GM13977 (cell line): Measurements from ENCODE around the gene RALGAPA1.

Experiments
- DNase-seq: peaks from one replicate; pipeline ENCODE4 v3.0.0; 2012; ENCODE audit warnings: low spot score
- in situ Hi-C: fragments of 300-500 bp; cut with MboI; formaldehyde crosslinking; loops from one replicate; pipeline ENCODE4 v1.12.0; 2022; ENCODE audit warnings: low sequenced_read_pairs, low pct_unique_long_range_greater_than_20kb, mixed read lengths, inconsistent platforms; ENCODE audit not compliant: unreplicated experiment
- TF ChIP-seq, protein P1 (sequence below): IDR thresholded peaks from 2 replicates; pipeline ENCODE4 v1.5.1; 2012; ENCODE audit warnings: mild to moderate bottlenecking, control low read depth; ENCODE audit not compliant: insufficient read depth; ENCODE audit errors: extremely low read depth, missing control alignments

Gene RALGAPA1

GRCh38 chr14:35669782-35670181 lies 139.3 kb downstream of the RALGAPA1 start:
- TF ChIP-seq, protein P1, sequence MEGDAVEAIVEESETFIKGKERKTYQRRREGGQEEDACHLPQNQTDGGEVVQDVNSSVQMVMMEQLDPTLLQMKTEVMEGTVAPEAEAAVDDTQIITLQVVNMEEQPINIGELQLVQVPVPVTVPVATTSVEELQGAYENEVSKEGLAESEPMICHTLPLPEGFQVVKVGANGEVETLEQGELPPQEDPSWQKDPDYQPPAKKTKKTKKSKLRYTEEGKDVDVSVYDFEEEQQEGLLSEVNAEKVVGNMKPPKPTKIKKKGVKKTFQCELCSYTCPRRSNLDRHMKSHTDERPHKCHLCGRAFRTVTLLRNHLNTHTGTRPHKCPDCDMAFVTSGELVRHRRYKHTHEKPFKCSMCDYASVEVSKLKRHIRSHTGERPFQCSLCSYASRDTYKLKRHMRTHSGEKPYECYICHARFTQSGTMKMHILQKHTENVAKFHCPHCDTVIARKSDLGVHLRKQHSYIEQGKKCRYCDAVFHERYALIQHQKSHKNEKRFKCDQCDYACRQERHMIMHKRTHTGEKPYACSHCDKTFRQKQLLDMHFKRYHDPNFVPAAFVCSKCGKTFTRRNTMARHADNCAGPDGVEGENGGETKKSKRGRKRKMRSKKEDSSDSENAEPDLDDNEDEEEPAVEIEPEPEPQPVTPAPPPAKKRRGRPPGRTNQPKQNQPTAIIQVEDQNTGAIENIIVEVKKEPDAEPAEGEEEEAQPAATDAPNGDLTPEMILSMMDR, result no peak
- no peak for DNase-seq
- in situ Hi-C loops, result no loop called here

GRCh38 chr14:35666429-35667043 lies 142.6 kb downstream of the RALGAPA1 start:
- in situ Hi-C loops, result no loop called here
- TF ChIP-seq, protein P1, result no peak
- DNase-seq, result no peak

DNA sequence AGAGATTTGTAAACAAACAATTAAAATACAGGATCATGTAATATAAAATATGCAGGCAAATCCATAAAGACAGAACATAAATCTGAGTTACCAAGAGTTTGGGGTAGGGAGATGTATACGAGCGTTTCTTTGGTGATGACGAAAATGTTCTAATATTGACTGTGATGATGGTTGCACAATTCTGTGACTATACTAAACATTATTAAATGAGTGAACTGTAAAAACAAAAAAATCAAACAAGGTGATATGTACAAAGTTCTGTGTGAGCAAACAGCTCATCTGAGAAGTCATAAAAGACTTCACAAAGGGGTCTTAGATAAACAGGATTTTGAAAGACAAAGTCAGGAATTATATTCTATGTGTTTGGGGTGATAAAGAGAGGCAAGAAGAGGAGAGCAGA lies 147.2 kb downstream of the RALGAPA1 start:
- TF ChIP-seq, protein P1, result no peak
- in situ Hi-C loops, result no loop called here
- no peak for DNase-seq

DNA sequence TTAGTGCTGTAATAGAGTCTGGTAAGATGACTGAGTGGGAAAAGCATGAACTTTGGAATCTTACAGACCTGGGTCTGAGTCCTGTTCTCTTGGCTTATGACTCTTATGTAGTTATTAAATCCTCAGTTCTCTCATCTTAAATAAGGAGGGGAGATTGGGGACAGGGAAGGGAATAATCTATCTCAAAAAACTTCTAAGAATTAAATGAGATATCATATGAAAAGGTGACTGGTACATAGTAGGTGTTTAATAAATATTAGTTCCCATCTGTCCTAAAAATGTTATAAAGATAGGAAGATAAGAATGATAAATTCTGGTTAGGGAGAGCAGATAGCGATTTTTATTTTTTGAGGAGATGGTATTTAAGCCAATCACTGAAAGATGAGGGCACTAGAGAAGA lies 156.1 kb downstream of the RALGAPA1 start:
- TF ChIP-seq, protein P1, result no peak
- in situ Hi-C loops, result no loop called here

DNA sequence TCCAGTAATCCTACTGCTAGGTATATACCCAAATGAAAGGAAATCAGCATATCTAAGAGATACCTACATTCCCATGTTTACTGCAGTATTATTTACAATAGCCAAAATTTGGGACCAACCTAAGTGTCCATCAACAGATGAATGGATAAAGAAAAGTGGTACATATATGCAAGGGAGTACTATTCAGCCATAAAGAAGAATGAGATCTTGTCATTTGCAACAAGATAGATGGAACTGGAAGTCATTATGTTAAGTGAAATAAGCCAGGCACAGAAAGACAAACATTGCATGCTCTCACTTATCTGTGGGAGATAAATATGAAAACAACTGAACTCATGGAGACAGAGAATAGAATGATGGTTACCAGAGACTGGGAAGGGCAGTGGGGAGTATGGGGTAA lies 165.6 kb downstream of the RALGAPA1 start:
- TF ChIP-seq, protein P1, result no peak
- no peak for DNase-seq
- in situ Hi-C loops, result no loop called here

More for the DNA sequence above, 156.1 kb downstream of the RALGAPA1 start:
- no peak for DNase-seq

- TF ChIP-seq, protein P1, result no peak
- in situ Hi-C loops, result no loop called here
These were observed 171.2 kb downstream of the RALGAPA1 start for GRCh38 chr14:35637851-35638250.

More at GRCh38 chr14:35637851-35638250, 171.2 kb downstream of the RALGAPA1 start:
- DNase-seq, result no peak
